ENCODE data around the gene CACNB1.

DNA sequence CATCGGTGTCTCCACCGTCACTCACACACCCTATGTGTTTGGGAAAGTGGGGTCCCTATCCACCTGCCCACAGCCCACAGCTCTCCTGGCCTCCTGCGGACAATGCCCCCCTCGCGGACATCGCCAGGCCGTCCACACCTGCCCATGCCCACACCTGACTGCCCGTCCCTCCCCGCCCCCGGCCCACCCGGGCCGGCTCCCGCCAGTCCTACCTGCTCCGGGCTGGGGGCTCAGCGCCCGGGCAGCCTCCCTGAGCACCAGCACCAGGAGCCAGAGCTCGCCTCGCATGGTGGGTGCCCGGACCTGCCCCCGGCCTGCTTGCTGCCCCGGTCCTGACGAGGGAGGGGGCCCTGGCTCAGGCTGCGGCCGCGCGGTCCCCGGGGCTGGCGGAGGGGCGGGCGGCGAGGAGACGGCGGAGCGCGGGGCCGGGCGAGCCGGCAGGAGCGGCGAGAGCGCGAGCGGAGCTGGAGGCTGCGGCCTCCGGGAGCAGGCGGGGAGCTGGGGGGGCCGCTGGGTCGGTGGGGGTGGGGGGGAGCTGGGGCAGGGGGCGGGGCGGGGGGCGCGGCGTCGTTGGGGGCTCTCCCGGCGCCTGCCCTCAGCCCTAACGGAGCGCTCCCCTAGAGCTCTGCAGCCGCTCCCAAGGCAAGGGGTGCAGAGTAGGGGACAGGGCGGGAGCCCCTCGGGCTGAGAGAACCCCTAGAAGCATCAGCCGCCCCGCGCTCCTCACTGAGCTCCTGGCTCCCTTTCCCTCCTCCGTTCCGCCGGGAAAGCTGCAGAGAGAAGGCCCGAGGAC is 46.1 kb downstream of the CACNB1 start, which contains the start of gene PLXDC1:
- TF ChIP-seq, protein P1, sequence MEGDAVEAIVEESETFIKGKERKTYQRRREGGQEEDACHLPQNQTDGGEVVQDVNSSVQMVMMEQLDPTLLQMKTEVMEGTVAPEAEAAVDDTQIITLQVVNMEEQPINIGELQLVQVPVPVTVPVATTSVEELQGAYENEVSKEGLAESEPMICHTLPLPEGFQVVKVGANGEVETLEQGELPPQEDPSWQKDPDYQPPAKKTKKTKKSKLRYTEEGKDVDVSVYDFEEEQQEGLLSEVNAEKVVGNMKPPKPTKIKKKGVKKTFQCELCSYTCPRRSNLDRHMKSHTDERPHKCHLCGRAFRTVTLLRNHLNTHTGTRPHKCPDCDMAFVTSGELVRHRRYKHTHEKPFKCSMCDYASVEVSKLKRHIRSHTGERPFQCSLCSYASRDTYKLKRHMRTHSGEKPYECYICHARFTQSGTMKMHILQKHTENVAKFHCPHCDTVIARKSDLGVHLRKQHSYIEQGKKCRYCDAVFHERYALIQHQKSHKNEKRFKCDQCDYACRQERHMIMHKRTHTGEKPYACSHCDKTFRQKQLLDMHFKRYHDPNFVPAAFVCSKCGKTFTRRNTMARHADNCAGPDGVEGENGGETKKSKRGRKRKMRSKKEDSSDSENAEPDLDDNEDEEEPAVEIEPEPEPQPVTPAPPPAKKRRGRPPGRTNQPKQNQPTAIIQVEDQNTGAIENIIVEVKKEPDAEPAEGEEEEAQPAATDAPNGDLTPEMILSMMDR (conservative IDR thresholded peaks at IDR 0.05; ENCODE audit: low read depth, low read length), result no peak
- no peak for TF ChIP-seq EZH2 (IDR thresholded peaks at IDR 0.05; ENCODE audit: low read length, unreplicated experiment)

Measured in PC-3 (cell line).